NAMALWA (cell line): ENCODE results near the gene COL20A1.

Experiments
- DNase-seq: peaks from one replicate; pipeline ENCODE4 v3.0.0-alpha.2; 2015; ENCODE audit warnings: low spot score

Gene COL20A1

DNA sequence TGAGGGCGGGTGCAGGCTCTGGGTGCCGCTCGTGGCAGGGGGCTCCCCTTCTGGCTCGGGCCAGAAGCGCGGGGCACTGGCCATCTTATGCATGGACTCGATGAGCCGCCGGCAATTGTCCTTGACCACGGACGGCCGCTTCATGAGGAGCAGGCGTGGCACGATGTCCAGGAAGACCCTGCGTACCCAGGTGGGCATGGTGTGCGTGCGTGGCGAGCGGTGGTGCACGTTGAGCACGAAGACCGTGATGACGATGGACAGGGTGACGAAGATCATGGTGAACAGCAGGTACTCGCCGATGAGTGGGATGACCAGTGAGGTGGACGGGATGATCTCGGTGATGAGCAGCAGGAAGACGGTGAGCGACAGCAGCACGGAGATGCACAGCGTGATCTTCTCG, 57.2 kb downstream of the COL20A1 start:
- no peak for DNase-seq

DNA sequence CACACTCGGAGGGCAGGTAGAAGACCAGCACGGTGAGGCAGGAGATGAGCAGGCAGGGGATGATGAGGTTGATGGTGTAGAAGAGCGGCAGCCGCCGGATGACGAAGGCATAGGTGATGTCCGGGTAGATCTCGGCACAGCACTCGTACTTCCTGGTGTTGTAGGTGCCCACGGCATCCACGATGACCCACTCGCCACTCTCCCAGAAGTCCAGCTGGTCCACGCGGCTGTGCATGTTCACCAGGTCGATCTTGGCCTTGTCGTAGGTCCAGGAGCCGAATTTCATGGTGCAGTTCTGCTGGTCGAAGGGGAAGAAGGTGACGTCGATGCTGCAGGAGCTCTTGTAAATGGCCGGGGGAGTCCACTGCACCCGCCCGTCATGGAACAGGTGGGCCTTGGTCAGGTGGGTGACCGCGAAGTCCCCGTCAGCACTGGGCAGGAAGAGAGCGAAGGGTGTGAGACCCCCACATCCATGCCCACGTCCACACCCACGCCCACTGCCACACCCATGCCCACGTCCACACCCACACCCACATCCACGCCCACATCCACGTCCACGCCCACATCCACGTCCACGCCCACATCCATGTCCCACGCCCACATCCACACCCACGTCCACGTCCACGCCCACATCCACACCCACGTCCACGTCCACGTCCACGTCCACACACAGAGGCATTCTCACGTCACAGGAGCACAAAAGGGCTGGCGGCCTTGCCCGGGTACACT, 57.8 kb downstream of the COL20A1 start:
- DNase-seq: no peak

DNA sequence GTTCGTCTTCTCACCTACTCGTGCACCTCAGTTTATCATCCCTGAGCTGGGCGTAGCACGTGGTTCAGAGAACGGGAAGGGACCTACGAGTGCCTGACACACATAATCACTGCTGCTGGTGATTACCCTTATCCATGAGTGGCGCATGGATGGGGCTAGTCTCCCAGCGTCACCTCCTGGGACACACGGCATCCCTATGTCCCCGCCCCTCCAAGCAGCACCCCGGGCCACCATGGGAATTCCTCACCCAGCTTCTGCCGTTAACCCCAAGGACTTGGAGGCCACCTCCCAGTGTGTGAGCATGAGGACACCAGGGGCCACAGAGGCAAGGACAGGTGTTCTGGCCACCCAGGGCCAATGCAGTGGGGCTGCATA, 58.3 kb downstream of the COL20A1 start:
- no peak for DNase-seq

DNA sequence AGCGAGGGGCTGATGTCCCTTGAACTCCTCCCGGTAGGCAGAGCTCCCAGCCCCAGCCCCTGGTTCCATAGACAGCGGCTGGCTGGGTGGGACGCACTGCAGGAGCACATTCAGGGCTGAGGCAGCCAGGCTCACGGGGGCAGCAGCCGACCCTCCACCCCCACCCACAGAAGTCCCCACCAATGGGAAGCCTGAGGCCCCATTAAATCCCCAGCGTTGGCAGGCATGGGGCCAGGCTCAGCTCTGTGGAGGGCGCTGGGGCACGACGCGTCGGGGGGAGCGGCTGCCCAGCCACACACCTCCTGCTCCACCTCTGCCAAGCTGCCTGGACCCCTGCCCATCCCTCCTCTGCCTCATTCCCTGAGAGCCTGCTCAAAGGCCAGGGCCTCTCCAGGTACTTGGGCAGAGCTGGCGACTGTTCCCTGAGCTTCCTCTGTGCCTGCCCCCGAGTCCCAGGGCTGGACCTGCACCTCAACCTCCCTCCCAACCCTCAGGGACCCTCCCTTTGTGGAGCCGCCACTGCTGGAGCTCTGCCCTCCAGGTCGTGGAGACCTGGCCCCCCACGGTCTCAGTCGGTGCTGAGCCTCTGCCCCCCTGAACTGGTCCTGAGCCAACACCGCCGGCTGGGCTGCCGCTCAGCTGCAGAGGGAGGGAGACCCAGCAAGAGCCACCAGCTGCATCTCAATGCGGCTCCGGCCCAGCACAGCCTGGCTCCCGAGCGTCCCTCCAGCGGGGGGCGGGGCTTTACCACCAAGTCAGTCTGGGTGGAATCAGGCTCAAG, 59.0 kb downstream of the COL20A1 start:
- no peak for DNase-seq

DNA sequence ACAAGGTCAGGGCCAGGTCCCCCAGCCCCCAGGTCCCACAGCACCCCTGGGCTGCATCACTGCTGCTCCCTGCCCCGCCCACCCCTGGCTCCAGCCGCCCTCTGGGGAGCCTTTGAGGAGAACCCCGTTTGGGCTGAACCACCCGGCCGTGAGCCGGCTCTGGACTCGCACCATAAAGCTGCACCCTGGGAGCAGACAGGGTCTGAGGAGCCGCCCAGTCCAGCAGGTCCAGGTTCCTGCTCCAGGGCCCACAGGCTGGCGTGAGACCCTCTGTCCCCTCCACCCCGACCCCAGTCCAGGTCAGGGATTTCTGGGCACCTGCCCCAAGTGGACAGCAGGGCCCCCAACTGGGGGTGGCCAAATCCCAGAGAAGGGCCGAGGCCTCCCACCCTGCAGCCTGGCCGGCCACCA, 59.8 kb downstream of the COL20A1 start:
- DNase-seq: no peak

DNA sequence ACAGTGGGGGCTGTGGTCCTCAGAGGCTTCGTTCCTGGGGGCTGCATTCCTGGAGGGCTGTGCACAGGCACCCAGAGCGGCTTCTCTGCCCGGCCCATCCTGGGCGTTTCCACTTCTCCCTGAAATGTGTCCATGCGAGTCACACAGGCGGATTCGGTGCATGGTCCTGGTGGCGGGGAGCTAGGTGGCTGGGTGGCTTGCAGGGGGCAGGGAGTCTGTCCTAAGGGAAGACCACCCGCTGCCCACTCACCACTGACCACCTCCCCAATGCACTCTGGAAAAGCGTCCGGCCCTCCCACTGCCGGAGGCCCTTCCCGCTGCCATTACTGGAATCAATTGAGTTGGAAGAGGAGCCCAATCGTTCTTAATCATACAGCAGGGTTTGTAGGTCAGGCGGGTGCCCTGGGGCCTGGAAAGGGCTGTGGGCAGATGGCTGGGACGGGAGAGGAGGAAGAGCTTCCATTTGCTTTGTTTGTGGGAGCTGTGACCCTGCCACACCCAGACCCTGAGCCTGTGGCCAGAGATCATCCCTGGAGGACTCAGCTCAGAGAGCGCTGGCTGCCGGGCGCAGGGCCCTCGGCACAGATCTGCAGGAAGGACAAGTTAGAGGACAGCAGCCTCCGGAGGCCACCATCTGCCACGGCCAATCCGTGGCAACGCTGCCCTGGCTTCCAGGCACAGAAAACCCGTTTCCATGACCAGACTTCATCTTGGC, 61.8 kb downstream of the COL20A1 start:
- DNase-seq: no peak

DNA sequence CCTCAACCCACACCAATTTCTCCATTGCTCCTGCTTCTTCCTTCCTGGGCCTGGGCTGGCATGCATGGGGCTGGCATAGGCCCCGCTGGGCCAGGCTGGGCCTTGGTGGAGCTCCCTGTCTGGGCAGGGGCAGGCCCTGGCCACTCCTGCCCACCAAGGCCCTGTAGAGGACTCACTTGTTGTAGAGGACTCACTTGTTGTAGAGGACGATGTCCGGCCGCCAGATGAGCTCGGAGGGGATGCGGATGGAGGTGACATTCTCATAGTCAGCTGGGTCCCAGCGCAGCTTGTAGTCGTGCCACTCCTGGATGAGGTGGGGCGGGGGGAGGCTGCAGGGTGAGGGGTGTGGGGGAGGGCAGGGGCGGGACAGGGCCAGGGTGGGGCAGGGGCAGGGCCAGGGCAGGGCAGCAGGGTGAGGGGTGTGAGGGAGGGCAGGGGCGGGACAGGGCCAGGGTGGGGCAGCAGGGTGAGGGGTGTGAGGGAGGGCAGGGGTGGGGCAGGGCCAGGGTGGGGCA, 62.9 kb downstream of the COL20A1 start:
- no peak for DNase-seq

DNA sequence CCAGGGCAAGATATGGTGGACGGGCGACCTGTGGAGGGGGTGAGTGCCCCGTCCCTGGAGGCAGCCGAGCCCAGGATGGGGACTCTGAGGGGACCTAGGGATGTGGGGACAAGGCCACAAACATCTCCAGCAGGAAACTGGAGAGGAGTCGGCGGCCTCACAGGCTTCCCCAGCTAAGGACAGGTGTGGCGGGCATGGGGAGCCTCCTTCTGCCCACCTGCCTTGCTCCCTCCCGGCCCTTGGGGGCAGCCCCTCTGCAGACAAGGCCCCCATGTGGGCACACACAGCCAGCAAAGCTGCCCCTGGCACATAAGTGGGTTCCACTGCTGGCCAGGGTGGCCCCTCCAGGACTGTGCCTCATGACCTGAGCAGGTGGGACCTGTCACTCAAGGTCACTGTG, 63.5 kb downstream of the COL20A1 start:
- DNase-seq: no peak

DNA sequence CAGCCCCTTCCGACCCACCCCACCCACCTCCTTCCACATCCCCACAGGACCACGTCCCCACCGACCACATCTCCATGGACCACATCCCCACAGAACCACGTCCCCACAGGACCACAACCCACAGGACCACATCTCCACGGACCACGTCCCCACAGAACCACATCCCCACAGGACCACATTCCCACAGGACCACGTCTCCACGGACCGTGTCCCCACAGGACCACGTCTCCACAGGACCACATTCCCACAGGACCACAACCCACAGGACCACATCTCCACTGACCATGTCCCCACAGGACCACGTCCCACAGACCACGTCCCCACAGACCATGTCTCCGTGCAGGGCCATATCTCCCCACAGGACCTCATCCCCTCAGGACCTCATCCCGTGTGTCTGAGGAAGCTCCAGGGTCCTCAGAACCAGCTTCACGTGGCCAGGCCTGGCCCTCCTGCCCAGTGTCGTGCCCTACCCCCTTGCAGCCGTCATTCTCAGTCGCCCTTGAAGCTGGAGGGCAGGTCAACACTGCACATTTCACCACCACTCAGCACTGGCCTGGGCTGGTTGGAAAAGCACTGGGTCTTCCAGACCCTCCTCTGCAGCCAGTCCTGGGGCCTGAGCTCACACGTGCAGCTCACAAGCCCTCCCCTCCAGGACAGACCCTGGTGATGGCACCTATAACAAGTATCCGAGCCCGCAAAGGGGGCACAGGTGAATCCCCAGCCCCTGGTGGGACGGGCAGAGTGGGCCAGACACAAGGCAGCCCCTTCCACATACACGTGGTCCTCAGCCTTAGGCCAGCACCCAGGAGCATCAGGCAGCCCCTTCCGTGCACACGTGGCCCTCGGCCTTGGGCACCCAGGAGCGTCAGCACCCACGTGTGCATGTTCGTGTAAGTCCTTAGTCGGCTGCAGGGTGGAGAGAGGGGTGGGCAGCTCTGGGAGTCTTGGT, 64.2 kb downstream of the COL20A1 start:
- DNase-seq: no peak

DNA sequence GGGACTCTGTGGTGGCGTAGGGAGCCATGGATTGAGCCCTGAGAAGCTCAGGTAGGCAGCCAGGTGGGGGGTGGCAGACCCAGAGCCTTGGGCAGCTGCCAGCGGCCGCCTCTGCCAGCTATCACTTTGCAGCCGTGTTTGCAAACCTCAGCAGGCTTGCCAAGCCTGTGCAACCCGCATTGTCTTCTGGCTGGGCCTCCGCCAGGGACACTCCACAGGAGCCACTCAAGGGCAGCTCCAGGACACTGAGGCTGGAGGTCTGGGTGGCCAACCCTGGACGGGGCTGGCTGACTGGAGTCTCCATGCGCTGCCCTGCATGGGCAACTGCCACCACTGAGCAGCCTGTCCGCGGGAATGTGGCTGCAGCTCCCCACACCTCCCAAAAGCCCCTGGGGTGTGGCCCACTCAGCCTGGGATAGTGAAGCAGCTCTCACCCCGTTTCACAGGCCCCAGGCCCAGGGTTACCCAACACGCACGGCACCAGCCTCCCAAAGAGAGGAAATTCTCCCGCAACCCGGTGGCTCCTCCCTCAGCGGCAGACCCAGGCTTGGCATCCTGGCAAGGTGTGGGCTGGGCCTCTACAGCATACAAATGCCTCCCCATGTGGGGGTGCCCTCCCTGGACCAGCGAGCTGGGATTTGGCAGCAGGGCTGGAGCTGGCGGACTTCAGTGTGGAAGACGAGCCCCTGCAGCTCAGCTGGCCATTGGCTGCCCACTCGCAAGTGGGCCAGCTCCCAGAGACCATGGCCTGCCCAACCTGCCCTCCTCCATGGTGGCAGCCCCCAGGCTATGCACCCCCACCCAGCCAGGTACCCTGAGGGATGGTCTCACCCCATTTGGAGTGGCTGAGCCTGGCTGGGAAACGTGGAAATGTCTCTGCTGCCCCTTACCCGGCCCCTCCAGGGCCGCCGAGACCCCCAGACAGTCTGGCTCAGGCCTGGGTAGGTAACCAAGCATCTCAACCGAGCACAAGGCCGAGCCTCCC, 65.2 kb downstream of the COL20A1 start:
- no peak for DNase-seq

DNA sequence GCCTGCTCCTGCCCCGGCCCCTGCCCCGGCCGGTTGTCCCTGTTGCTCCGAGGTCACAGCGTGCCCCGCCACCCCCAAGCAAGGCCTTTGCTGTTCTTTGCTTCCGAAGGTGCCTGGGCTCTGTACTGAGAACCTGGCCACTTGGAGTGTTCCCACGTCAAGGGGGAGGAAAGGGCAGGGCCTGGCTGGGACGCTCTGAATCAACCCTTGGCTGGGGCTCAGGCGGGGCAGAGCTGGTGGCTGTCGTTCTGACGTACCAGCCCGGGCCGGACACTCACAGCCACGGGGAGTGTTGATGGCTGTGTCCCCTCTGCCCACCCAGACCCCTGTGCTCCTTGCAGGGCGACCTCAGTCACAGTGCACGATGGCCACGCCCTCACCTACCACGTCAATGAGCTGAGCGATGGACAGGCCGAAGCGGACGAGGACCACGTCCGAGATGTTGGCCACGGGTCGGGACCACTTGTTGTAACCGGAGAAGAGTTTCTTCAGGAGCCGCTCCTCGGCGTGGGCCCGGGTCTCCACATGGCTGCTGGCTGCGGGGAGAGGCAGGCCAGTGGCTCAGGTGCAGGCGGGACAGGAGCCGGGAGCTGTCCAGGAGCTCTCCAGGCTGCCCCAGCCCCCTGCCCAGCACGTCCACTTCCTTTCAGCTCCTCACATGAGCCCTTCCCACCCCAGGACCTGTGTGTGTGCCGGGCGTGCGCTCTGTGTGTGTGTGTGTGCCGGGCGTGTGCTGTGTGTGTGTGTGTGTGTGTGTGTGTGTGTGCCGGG, 66.4 kb downstream of the COL20A1 start:
- no peak for DNase-seq

DNA sequence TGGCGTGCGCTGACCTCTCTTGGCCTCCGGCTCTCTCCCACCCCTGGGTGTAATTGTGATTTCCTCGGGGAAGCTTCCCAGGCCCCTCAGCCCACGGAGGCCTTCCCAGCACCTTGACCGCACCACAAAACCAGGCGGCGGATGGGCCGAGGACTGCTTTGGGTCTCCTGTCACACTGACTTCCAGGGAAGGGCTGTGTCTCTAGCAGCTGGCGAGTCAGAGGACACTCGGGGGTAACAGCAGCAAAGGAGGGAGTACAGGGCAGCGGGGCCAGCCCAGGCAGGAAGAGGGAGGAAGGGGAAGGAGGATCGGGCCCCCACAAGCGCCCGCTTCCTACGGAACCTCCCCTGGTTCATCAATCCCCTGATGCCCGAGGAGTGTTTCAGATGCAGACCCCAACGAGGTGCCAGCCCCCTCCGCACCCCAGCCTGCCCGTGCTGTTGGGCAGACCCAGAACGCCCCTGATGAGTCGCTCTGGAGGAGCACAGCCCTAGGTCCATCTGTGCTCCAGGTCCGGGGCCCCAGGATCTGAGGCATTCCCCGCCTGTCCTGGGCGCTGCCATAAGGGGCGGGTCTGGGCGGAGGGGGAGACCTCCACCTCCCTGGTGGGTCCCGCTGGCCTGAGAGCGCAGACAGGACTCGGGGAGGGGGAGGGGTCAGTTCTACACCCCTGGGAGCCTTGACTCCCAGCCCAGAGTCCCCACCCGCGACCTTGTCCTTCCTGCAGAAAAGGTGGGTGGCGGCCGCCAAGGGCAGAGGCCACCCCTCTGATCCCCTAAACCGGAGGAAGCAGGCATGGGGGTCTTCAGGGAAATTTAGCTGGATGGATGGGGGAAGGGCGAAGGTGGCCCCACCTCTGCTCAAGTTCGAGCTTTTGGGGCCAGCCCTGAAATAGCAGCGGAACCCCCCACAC, 67.2 kb downstream of the COL20A1 start:
- no peak for DNase-seq

DNA sequence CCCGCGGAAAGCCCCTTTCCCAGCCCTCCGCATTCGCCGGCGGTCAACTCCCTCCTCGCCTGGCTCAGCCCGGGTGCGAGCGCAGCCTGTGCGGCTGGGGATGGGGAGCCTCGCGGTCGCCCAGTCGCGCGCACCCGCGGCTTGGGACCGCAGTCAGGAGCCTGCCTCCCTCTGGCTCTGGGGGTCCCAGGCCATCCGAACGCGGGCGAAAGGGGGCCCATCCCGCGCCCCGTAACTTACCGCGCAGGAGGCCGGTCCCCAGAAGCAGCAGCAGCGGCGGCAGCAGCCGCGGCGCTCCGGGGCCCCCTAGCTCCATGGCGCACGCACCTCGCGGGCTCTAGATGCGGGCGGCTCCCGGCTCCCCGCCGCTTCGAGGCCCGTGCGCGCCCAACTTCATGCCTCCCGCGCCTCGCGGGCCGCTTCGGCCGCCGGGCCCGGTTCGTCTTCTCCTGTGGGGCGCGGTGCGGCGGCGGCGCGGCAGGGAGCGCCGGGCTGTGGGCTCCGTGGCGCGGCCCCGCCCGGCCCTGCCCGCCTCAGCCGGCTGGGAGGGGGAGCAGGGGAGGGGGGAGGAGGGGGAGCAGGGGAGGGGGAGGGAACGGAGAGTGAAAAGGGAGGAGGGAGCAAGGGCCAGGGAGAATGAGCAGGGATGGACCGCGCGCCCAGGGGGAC, 68.0 kb downstream of the COL20A1 start, which contains the start of gene CHRNA4:
TSS of gene CHRNA4 (minus strand) at position 500 of the 669 bp plus-strand sequence. CDS start at position 316, 184 bp downstream.
- no peak for DNase-seq

DNA sequence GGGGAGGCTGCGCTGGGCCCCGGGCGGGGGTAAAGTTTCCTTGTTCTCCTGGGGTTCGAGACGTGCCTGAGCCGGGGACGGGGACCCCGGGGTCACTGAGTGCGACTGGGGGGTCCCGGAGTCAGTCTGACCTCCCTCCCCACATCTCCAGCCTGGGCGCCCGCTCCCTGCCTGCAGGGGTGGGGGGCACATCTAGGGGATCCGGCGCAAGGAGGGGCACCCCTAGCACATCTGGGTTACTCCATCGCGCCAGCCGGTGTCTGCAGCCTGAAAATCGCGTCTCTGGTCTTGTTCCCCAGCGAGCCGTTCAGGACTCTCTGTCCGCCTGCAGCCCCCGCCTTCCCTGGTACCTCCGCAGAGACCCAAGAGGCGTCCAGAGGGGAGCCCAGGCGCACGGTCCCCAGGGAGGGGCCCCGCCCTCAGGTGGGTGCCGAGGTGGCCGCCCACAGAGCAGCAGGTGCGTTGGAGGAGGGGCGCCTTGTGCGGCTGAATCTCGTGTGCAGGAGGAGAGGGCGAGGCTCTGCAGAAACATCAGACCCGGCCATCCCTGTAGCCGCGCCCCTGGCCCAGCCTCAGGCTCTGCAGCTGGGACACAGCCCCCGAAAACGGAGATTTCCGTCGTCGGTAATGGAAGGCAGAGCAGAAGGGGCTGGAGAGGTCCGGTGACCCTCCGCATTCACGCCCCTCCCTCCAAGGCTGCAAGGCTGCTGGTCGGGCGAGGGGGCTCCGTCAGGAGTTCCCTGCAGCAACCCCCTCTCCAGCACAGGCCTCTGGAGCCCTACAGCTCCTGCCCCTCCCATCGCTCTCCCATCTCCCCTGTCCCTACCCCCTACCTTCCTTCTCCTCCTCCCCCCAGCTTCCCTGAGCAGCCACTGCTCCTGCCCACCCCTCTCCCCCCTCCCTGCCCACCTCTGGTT, 68.8 kb downstream of the COL20A1 start:
- peak; percentile 55 for DNase-seq

DNA sequence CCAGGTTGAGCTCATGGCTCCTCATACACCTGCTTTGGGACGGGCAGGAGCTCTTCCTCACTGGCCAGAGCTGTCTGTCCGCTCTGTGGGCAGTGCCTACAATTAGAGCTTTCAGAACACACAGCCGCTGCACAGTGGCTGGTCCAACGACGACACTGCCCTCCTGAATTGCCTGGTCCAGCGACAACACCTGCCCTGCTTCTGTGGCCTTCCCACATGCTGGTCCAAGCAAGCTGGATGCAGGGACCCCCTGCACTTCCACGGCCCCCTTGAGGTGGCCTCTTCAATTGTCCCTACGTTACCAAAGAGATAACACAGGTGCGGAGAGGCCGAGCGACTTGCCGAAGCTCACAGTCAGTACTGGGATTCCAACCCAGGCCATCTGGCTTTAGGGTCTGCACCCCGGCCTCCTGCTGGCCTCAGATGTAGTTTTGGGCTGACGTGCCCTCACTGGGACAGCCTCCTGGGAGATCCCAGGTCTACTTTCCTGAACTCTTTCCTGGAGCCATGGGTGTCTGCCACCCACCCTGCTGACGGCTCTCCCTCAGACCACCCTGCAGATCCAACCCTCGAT, 69.5 kb downstream of the COL20A1 start:
- no peak for DNase-seq
